Neutrophil (primary cell): ENCODE results near the gene DAB2.

Experiments
- H3K27ac ChIP-seq: fragments of 200-600 bp; sonication (generic); 2 replicates; pipeline ENCODE4 v1.5.1; 2016; ENCODE audit warnings: mild to moderate bottlenecking, moderate library complexity
- H3K27me3 ChIP-seq: fragments of 200-600 bp; sonication (generic); 2 replicates; pipeline ENCODE4 v1.6.0; 2016; ENCODE audit warnings: mild to moderate bottlenecking
- H3K36me3 ChIP-seq: fragments of 200-600 bp; sonication (generic); 2 replicates; pipeline ENCODE4 v1.5.1; 2017
- H3K4me1 ChIP-seq, 2 experiments: fragments of 200-600 bp in 1 of 2; sonication (generic) in 1 of 2; 1 replicate in 1 of 2; 2 replicates in 1 of 2; pipeline versions ENCODE4 v1.5.1 to v1.6.1; 2013 to 2016; ENCODE audit warnings: low read depth in 1 of 2, low read length in 1 of 2, mild to moderate bottlenecking in 1 of 2, moderate library complexity in 1 of 2; ENCODE audit not compliant: control insufficient read depth in 1 of 2, insufficient read depth in 1 of 2
- H3K4me3 ChIP-seq, 2 experiments: fragments of 200-600 bp in 1 of 2; sonication (generic) in 1 of 2; 1 replicate in 1 of 2; 2 replicates in 1 of 2; pipeline ENCODE4 v1.5.1; 2013 to 2016; ENCODE audit warnings: low read depth in 1 of 2, low read length in 1 of 2, mild to moderate bottlenecking in 1 of 2, moderate library complexity in 1 of 2
- H3K9me3 ChIP-seq: fragments of 200-600 bp; sonication (generic); 2 replicates; pipeline ENCODE4 v1.5.1; 2016
- TF ChIP-seq, protein P1 (sequence below): fragments of 200-600 bp; sonication (generic); IDR thresholded peaks from 2 replicates; pipeline ENCODE4 v1.5.1; 2016; ENCODE audit warnings: antibody characterized with exemption

The DAB2 gene

DNA sequence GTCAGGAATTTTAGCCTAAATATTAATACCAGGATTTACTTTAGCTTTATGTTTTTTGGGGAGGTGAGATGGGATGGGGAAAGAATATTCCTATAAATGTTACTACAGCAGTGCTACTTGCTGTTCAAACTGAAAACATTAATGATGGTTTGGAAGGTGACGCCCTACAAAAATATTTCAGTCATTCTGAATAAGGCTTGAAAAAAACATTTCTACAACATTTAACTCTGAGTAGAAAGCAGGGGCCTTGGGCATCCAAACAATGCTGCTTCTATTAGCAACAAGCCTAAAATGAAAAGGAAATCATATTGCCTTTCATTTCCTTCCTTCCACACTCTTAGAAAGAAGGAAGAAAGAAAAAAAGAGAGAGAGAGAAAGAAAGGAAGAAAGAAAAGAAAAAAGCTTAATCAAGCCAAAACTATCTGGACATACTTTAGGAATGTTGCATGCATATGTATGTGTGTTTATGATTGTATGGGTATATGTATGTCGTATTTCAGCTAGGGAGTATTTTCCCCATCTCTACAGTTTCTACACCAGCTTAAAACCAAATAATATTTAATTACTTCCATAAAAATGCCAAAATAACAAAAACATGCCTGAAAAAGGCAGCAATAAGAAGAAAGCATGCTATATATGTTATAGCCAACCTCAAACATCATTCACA is 16.3 kb upstream of the DAB2 start:
- no peaks in the 10 kb centered on the region for H3K27me3 ChIP-seq
- TF ChIP-seq, protein P1, sequence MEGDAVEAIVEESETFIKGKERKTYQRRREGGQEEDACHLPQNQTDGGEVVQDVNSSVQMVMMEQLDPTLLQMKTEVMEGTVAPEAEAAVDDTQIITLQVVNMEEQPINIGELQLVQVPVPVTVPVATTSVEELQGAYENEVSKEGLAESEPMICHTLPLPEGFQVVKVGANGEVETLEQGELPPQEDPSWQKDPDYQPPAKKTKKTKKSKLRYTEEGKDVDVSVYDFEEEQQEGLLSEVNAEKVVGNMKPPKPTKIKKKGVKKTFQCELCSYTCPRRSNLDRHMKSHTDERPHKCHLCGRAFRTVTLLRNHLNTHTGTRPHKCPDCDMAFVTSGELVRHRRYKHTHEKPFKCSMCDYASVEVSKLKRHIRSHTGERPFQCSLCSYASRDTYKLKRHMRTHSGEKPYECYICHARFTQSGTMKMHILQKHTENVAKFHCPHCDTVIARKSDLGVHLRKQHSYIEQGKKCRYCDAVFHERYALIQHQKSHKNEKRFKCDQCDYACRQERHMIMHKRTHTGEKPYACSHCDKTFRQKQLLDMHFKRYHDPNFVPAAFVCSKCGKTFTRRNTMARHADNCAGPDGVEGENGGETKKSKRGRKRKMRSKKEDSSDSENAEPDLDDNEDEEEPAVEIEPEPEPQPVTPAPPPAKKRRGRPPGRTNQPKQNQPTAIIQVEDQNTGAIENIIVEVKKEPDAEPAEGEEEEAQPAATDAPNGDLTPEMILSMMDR: no peak
- H3K27ac ChIP-seq: no peak overlapping the region
- no peaks in the 10 kb centered on the region for H3K36me3 ChIP-seq
- H3K9me3 ChIP-seq: no peaks in the 10 kb centered on the region
- no peak overlapping the region for H3K4me3 ChIP-seq
- H3K4me1 ChIP-seq: no peaks in the 10 kb centered on the region

DNA sequence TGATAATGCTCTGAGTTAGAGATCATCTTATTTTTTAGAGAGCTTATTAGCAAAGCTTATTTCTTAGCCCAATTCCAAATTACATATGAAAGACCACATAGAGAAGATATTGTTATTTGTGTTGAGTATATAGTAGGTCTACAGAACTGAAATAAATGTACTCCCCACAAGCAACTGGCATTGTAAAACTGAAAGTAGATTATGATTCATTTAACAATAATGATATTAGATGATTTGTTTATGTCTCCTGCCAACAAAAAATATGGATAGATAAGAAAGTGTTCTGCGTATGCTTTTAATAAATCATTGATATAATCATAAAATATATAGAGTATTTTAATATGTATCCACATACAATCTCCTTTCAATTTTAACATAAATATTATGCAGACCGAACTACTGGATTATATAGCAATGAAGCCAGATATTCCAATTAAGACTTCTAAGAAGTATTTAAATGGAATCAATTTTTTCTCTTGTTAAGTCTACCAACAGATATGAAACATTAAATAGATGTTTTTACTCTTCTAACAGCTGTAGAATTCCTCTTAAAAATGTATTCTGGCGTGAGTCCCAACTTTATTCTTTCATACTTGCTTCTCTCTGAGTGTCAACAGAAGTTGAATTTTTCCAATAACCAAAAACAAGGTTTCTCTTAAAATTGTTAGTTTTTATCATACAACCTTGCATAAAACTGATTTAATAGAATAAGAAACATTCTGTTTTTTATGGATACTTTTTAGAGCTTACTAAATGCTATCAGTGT is 15.6 kb upstream of the DAB2 start:
- Histone ChIP-seq H3K9me3 (no peaks in the 10 kb centered on the region), H3K4me3 (no peak overlapping the region), H3K36me3 (no peaks in the 10 kb centered on the region), H3K27me3 (no peaks in the 10 kb centered on the region), H3K4me1 (no peaks in the 10 kb centered on the region), H3K27ac (no peak overlapping the region)
- TF ChIP-seq, protein P1: no peak

DNA sequence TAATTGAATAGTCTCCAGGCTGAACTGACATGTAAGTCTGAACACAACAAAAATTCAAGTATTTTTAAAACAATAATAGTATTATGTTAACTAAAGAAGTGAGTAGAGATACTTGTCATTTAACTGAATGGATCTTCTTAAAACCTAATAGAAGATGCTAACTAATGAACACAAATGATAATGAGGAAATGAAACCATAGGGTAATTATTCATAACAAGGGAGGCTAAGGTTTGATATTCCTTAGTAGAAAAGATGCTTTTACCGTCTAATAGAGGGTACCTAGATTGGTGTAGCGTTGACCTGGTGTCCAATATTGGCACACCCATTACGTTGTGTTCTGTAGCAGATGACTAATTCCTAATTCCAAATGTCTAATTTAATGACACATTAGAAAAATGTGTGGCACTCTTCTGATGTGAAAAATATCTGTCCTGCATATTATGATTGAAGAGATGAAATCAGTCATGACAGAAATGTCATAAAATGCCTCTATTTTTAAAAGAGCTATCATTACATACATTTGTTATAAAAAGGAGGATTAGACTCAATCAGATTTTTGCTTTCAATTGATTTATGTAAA is 14.9 kb upstream of the DAB2 start:
- no peak overlapping the region for H3K27ac ChIP-seq
- no peaks in the 10 kb centered on the region for H3K4me1 ChIP-seq
- H3K4me3 ChIP-seq: no peak overlapping the region
- H3K36me3 ChIP-seq: no peaks in the 10 kb centered on the region
- TF ChIP-seq, protein P1: no peak
- H3K27me3 ChIP-seq: no peaks in the 10 kb centered on the region
- H3K9me3 ChIP-seq: no peaks in the 10 kb centered on the region

DNA sequence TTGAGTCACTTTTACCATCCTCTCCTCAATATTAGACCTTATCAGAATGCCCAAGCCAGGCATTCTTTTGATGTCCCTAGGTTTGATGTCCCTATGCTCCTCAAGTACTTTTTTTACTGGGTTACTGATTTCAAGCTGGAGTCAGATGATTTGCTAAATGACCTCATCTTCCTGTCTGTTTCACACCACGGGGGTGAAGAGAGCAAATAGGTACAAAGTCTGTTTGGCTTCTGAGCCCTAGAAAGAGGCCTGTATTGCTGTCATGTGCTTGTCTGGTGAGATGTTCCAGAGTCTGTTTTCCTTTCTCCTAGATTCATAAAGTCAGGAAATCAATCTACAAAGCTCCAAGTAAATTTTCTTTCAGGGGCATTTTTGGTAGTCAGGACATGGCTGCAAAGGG is 12.7 kb upstream of the DAB2 start:
- Histone ChIP-seq H3K9me3 (no peaks in the 10 kb centered on the region), H3K4me1 (no peaks in the 10 kb centered on the region), H3K27me3 (no peaks in the 10 kb centered on the region), H3K4me3 (no peak overlapping the region), H3K36me3 (no peaks in the 10 kb centered on the region), H3K27ac (no peak overlapping the region)
- TF ChIP-seq, protein P1: no peak

DNA sequence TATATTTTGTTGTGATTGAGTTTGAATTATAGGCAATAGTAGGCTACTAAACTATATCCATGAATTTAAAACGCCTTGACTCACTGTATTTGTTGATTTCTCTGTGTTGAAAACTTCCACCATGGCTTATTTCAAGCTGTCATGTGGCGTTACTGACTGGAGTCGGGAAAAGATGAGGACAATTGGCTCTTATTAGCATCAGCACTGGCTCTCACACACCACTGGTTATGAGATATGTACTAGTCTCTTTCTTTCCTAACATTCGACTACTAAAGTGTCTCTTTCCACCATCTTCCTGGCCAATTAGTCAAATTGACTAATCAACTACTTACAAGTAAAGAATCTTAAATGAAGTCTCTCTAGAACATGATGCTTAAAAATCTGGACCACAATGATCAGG is 9.1 kb upstream of the DAB2 start:
- TF ChIP-seq, protein P1: no peak
- no peaks in the 10 kb centered on the region for H3K4me1 ChIP-seq
- H3K4me3 ChIP-seq: no peak overlapping the region

More for the DNA sequence above, 9.1 kb upstream of the DAB2 start:
- H3K27me3 ChIP-seq: no peaks in the 10 kb centered on the region
- no peak overlapping the region for H3K27ac ChIP-seq
- H3K9me3 ChIP-seq: no peaks in the 10 kb centered on the region
- H3K36me3 ChIP-seq: no peaks in the 10 kb centered on the region
